ENCODE measurements around the gene HS6ST1. TPM values are rescaled to one million over a fixed set of nuclear protein-coding genes. Genes with fewer than 3 reads are reported as not detected.

Gene HS6ST1
- total and polyA plus RNA-seq, 2 of the 4 experiments (the other 2 are of a cell fraction) = 29.9 to 36.9 TPM

- Histone ChIP-seq H2BK15ac (ENCODE audit: low read depth, low read length) (0 out of 3 replicates have a peak overlapping the region, but pooled peaks have one; percentile 29), H2BK120ac (ENCODE audit: low read depth, low read length) (0 out of 2 replicates have a peak overlapping the region, but pooled peaks have one; percentile 27), H3K27me3 (ENCODE audit: control insufficient read depth, insufficient read depth, low read length) (no peaks in the 10 kb centered on the region), H2AFZ (replicated peaks; ENCODE audit: low read length, poor library complexity) (peak overlapping the region; percentile 54), H2BK5ac (ENCODE audit: low read depth, low read length, poor library complexity, severe bottlenecking) (no peak overlapping the region), H3K9ac (ENCODE audit: low read depth, low read length) (no peak overlapping the region), H4K8ac (ENCODE audit: low read depth in 2 of 2, low read length in 2 of 2) (no peak overlapping the region), H3K9me1 (ENCODE audit: insufficient read depth, low read length) (peaks cover 5% of the 10 kb centered on the region), H3K4me1 (ENCODE audit: control insufficient read depth, insufficient read depth, low read length) (peaks cover 7% of the 10 kb centered on the region; the same call in 1 of the 2 replicates), H3K4me2 (ENCODE audit: low read depth, low read length) (no peak overlapping the region), H3K36me3 (ENCODE audit: control insufficient read depth, insufficient read depth, low read length) (no peaks in the 10 kb centered on the region), H3K9me3 (ENCODE audit: control insufficient read depth, insufficient read depth, low read length) (no peaks in the 10 kb centered on the region), H4K91ac (ENCODE audit: insufficient read depth, low read depth, low read length) (peak overlapping the region; percentile 14; the same call in 1 of the 2 replicates), H3K27ac (ENCODE audit: insufficient read depth, low read length) (no peak overlapping the region), H3K18ac (ENCODE audit: low read depth, low read length) (no peak overlapping the region), H2BK20ac (ENCODE audit: low read depth, low read length) (no peak overlapping the region), H3K56ac (ENCODE audit: extremely low read depth, insufficient read depth, low read length) (no peak overlapping the region), H3K79me1 (ENCODE audit: low read depth in 1 of 2, low read length in 2 of 2) (no peaks in the 10 kb centered on the region), H4K5ac (ENCODE audit: low read depth, low read length) (no peak overlapping the region), H3K4me3 (ENCODE audit: insufficient read depth, low read depth, low read length) (no peak overlapping the region), H3K14ac (replicated peaks; ENCODE audit: low read depth, low read length) (no peak overlapping the region), H4K20me1 (ENCODE audit: insufficient read depth, low read length) (no peaks in the 10 kb centered on the region), H3K4ac (ENCODE audit: low read depth, low read length) (peak overlapping the region; percentile 13; the same call in 1 of the 2 replicates), H2AK9ac (replicated peaks; ENCODE audit: low read depth, low read length, poor library complexity) (no peak overlapping the region), H2AK5ac (ENCODE audit: low read depth, low read length) (no peak overlapping the region), H3K23ac (ENCODE audit: low read depth, low read length) (no peak overlapping the region)
- TF ChIP-seq MAZ (IDR thresholded peaks at IDR 0.05; ENCODE audit: borderline replicate concordance, low read depth, low read length) (no peak), RFX5 (IDR thresholded peaks at IDR 0.05; ENCODE audit: low read depth, low read length) (no peak), CTCF (conservative IDR thresholded peaks at IDR 0.05; ENCODE audit: low read depth, low read length) (no peak), BHLHE40 (IDR thresholded peaks at IDR 0.05; ENCODE audit: low read depth, low read length) (no peak), RCOR1 (IDR thresholded peaks at IDR 0.05; ENCODE audit: insufficient replicate concordance, low read length) (no peak), CHD1 (IDR thresholded peaks at IDR 0.05; ENCODE audit: low read depth, low read length) (no peak), NFE2L2 (IDR thresholded peaks at IDR 0.05; ENCODE audit: low read depth, low read length) (no peak), ELK1 (IDR thresholded peaks at IDR 0.05; ENCODE audit: borderline replicate concordance, low read depth, low read length) (no peak), POLR2A (IDR thresholded peaks at IDR 0.05; ENCODE audit: low read depth, low read length) (no peak), CEBPB (IDR thresholded peaks at IDR 0.05; ENCODE audit: low read depth, low read length) (no peak), FOS (IDR thresholded peaks at IDR 0.05; ENCODE audit: low read depth, low read length) (no peak), SMC3 (IDR thresholded peaks at IDR 0.05; ENCODE audit: low read depth, low read length) (no peak)
- intact Hi-C loops (cut with micrococcal nuclease) (no loop called here), in situ Hi-C loops (cut with MboI; ENCODE audit: low sequenced_read_pairs) (no loop called here), dilution Hi-C loops (cut with HindIII; ENCODE audit: low sequenced_read_pairs, unreplicated experiment) (no loop called here)
- 96% methylated on average over 4 of the region's 23 CpGs; no CpG with 5 or more reads in 1 of the 2 experiments for WGBS, 2 experiments (ENCODE audit: extremely low coverage in 2 of 2, insufficient read length in 1 of 2)
- ATAC-seq (ENCODE audit: low read depth) = no peak
- CTCF ChIA-PET = no interaction called here
- BruUV-seq (replicated peaks) = no TSS peak
- DNase-seq = no peak
- POLR2A ChIA-PET (ENCODE audit: unreplicated experiment) = no interaction called here
These were observed 49.1 kb upstream of the HS6ST1 start for GRCh38 chr2:128367601-128368359.

All from IMR-90 (cell line).